ENCODE data around the gene PSMG4.

Gene PSMG4

GRCh38 chr6:3277851-3278416, 19.2 kb downstream of the PSMG4 start:
- DNase-seq = no peak

- no peak for DNase-seq
Observed at GRCh38 chr6:3278691-3279090, 19.9 kb downstream of the PSMG4 start.

DNA sequence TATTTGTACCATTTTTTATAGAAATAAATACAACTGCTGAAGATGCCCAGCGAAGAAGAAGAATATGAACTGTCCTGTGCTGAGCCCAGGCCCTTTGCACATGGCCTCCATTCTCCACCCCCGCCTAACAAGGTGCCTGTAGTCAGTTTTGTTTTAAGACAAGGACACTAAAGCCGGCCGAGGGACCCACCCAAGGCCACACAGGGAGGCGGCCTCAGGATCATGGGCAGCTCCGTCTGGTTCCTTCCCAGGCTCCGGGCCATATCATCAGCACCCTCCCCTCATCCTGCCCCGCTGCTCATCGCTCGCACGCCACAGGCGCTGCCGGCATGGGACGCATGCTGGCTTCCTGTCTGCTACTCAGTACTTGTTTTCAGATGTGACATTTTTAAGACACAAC, 21.3 kb downstream of the PSMG4 start:
- no peak for DNase-seq

- peak; percentile 10 for DNase-seq
Observed at GRCh38 chr6:3280866-3281465, 22.2 kb downstream of the PSMG4 start.

GRCh38 chr6:3281631-3282475, 23.1 kb downstream of the PSMG4 start:
- peak; percentile 94 for DNase-seq

GRCh38 chr6:3282476-3283236, 23.9 kb downstream of the PSMG4 start:
- no peak for DNase-seq

DNA sequence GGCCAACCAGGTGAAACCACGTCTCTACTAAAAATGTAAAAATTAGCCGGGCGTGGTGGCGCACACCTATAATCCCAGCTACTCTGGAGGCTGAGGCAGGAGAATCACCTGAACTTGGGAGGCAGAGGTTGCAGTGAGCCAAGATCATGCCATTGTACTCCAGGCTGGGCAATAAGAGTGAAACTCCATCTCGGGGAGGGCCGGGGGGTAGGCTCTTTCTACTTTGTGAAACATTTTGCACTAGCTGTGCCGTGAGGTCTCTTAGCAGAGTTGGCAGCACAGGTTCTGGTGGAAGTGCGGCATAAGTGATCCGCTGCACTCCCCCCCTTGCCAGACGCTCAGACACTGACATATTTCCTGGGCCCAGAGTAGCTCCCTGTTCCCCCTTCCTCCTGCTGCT, 24.5 kb downstream of the PSMG4 start:
- DNase-seq = no peak

DNA sequence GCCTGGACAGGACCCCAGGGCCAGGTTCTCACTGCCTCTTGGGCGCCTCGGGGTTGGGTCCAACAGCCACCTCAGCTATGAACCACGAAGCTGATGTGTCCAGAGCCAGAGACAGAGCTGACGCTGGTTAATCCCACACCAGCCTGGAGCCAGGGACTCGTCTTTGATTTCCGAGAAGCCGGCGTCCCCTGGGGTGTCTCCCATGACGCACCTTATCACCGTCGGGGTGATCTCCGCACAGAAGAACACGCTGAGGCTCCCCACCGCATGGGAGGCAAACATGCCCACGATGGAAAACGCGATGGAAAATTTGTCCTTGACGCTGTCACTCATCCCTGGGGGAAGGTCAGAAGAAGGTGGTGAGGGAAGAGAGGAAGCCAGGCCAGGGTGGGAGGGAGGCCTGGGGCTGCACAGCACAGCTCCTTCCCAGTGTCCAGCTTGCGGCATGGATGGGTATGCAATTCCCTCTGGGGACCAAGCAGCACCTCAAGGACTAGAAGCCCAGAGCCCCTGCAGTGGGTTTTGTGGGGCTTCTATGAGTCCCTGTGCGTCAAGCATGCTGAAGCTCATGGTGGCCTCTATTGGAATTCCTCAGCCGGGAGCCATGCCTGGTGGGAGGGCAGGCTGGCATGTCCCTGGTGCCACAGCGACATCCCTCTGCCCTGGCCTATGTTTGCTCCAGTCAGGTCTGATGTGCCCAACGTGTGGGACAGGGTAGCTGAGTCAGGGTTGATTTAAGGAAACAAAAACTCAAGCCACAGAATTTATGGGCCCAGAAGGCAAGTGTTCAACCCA, 25.1 kb downstream of the PSMG4 start:
- DNase-seq = no peak

DNA sequence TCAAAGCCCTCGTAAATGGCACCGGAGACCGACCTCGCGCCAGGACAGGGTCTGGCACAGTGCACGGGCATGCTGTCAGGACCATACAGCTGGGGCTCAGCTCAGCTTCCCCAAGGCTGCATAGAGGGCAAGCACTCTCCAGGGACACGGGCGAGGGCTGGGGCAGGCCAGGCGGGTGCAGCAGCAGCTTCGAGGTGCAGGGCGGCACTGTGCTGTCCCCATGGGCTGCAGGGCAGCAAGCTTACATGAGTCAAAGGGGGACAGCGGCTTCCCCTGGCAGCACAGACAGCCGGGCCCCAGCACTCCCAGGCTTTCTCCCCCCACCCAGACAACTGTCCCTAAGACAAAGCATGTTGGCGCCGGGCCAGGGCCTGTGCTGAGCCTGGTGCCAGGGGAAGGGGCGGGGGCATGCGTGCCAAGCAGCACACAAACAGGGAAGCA, 25.7 kb downstream of the PSMG4 start:
- DNase-seq = no peak

GRCh38 chr6:3285049-3285639, 26.4 kb downstream of the PSMG4 start:
- DNase-seq = no peak

- no peak for DNase-seq
Observed at GRCh38 chr6:3285732-3286131, 27.0 kb downstream of the PSMG4 start.

DNA sequence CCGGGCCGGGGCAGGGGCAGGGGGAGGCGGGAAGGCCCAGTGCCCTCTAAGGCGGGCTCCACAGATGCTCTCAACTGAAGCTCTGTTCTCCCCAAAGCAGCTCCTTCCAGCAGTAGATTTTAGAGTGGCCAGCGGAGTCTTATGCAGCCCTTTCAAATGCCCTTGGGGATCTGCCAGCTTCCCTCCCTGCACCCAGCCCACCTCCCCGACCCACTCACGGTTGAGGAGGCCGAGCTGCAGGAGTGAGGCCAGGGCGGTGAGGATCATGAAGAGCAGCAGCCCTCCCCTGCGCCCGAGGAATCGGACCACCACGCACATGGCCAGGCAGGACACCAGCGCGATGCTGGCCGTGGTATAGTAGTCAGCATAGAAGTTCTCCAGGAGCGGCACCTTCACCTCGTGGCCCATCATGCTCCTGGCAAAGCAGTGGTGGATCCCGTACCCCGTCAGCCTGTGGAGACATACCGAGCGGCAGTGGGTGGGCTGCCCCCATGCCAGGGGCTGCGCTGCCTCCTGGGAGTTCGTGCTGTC, 28.0 kb downstream of the PSMG4 start:
- DNase-seq = no peak

- DNase-seq = no peak
Observed at GRCh38 chr6:3287308-3287707, 28.6 kb downstream of the PSMG4 start.

DNA sequence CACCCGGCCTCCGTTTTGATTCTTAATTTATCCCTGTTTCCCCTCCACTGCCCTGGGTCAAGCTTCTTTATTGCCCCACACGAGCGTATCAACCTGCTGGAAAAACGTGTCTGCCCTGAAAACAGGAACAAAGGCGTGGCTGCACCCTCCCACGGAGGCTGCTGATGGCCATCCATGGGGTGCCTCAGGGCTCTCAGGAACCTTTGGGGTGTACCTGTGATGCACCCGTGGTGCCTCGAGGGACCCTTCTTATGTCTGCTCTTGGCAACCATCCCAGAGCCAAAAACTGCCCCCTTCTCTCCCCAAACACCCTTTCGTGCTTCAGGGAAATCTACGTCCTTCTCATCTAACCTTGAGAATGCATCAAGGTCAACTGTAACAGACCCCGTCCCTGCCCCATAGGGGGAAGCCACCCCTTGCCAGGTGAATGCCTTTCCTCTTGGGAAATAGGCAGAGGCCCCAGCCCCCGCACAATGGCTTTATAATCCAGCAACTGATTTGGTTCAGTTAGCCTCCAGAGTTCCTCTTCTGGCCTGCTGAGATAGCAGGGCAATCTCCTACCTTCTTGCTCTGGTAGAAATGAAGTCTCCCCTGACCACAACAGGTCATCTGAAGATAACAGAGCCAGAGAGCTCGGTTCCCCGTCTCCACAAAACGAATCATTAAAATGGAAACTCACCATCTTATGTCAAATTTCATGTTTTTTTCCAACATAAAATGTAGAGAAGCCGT, 29.4 kb downstream of the PSMG4 start:
- DNase-seq = no peak

GRCh38 chr6:3288711-3289663, 30.2 kb downstream of the PSMG4 start:
- no peak for DNase-seq

GRCh38 chr6:3289664-3290055, 30.9 kb downstream of the PSMG4 start:
- DNase-seq = no peak

GRCh38 chr6:3290149-3290930, 31.6 kb downstream of the PSMG4 start:
- no peak for DNase-seq

DNA sequence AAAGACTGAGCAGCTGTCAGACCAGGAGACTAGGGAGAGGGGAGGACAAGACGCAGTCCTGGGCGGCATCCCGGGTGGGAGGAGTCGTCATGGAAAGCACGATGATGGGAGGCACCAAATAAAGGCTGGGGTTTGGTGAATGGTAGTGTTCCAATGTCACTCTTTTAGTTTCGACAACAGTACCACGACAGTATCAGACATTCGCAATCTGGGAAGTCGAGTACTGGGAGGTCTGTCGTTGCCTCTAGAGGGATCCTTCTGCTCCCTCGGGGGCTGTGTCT, 32.1 kb downstream of the PSMG4 start:
- DNase-seq = no peak

GRCh38 chr6:3291346-3291745, 32.6 kb downstream of the PSMG4 start:
- DNase-seq = no peak
